ENCODE results near the gene UCKL1.

- TF ChIP-seq EZH2 (IDR thresholded peaks at IDR 0.05; ENCODE audit: low read depth) (no peak), CTCF (conservative IDR thresholded peaks at IDR 0.05) (no peak)
These were observed 32.6 kb downstream of the UCKL1 start for GRCh38 chr20:63923651-63924050.

Data from PC-9 (cell line).